CD14-positive monocyte (primary cell): ENCODE measurements around the gene RAB5IF. TPM values are rescaled to one million over a fixed set of nuclear protein-coding genes. Genes with fewer than 3 reads are reported as not detected.

Source experiments
- DNase-seq, 3 donors: peaks; one replicate each; pipeline ENCODE4 v3.0.0-alpha.2; 2011 to 2022
- H2AFZ ChIP-seq: 2 replicates; pipeline ENCODE4 v1.6.0; 2012; ENCODE audit warnings: mild to moderate bottlenecking, low read depth, low read length, inconsistent platforms; ENCODE audit not compliant: insufficient read depth, poor library complexity, severe bottlenecking
- H3K27ac ChIP-seq, 2 donors: 1 replicate in 1 of 2; 2 replicates in 1 of 2; pipeline ENCODE4 v1.5.1; 2012 to 2013; ENCODE audit warnings: low read length in 2 of 2, control low read depth in 1 of 2, inconsistent platforms in 1 of 2, low read depth in 1 of 2, mild to moderate bottlenecking in 1 of 2
- H3K27me3 ChIP-seq, 2 donors: one replicate each; pipeline versions ENCODE4 v1.6.0 to v1.6.1; 2011 to 2013; ENCODE audit warnings: low read length in 2 of 2; ENCODE audit not compliant: control insufficient read depth in 2 of 2, insufficient read depth in 2 of 2
- H3K36me3 ChIP-seq, 2 donors: replicated peaks in 1 of 2; 1 replicate in 1 of 2; 2 replicates in 1 of 2; pipeline versions ENCODE4 v1.5.1 to v1.6.1; 2012 to 2013; ENCODE audit warnings: low read length in 2 of 2, control low read depth in 1 of 2, inconsistent platforms in 1 of 2, mild to moderate bottlenecking in 1 of 2; ENCODE audit not compliant: insufficient read depth in 2 of 2, control insufficient read depth in 1 of 2
- H3K4me1 ChIP-seq, 2 donors: 1 replicate in 1 of 2; 2 replicates in 1 of 2; pipeline versions ENCODE4 v1.5.1 to v1.6.1; 2012 to 2013; ENCODE audit warnings: low read length in 2 of 2, control low read depth in 1 of 2, inconsistent platforms in 1 of 2, mild to moderate bottlenecking in 1 of 2, moderate library complexity in 1 of 2; ENCODE audit not compliant: insufficient read depth in 2 of 2, control insufficient read depth in 1 of 2
- H3K4me2 ChIP-seq: replicated peaks from 2 replicates; pipeline ENCODE3; 2012; ENCODE audit warnings: low read length, moderate library complexity, mild to moderate bottlenecking; ENCODE audit not compliant: poor library complexity, severe bottlenecking; ENCODE audit errors: extremely low read depth
- H3K4me3 ChIP-seq, 3 experiments: fragments of 200-600 bp in 1 of 3; sonication (generic) in 1 of 3; replicated peaks in 1 of 3; 1 replicate in 2 of 3; 2 replicates in 1 of 3; pipeline ENCODE4 v1.5.1; 2011 to 2013; ENCODE audit warnings: low read length in 3 of 3, mild to moderate bottlenecking in 3 of 3, control low read depth in 2 of 3, low read depth in 2 of 3, inconsistent platforms in 1 of 3, moderate library complexity in 1 of 3
- H3K79me2 ChIP-seq: 2 replicates; pipeline ENCODE4 v1.6.0; 2012; ENCODE audit warnings: mild to moderate bottlenecking, control low read depth, inconsistent platforms, low read length, moderate library complexity; ENCODE audit not compliant: insufficient read depth
- H3K9ac ChIP-seq: 2 replicates; pipeline ENCODE4 v1.6.0; 2017; ENCODE audit warnings: low read length, mild to moderate bottlenecking; ENCODE audit not compliant: insufficient read depth, poor library complexity, severe bottlenecking
- H3K9me3 ChIP-seq, 2 donors: replicated peaks in 1 of 2; 1 replicate in 1 of 2; 2 replicates in 1 of 2; pipeline versions ENCODE4 v1.5.1 to v1.6.1; 2012 to 2013; ENCODE audit warnings: low read length in 2 of 2, control low read depth in 1 of 2; ENCODE audit not compliant: control insufficient read depth in 1 of 2, insufficient read depth in 1 of 2
- H4K20me1 ChIP-seq: 2 replicates; pipeline ENCODE4 v1.6.0; 2012; ENCODE audit warnings: mild to moderate bottlenecking, low read length, control low read depth, moderate library complexity; ENCODE audit not compliant: insufficient read depth
- H3K27ac Mint-ChIP-seq, 7 donors: one replicate each; pipeline ENCODE4 v1.8.0; 2020; ENCODE audit warnings: mild to moderate bottlenecking in 7 of 7, mixed read lengths in 7 of 7, moderate library complexity in 6 of 7, inconsistent platforms in 2 of 7
- H3K27me3 Mint-ChIP-seq, 3 donors: one replicate each; pipeline ENCODE4 v1.8.0; 2021 to 2022; ENCODE audit warnings: low read depth in 3 of 3, mild to moderate bottlenecking in 3 of 3, mixed read lengths in 3 of 3, moderate library complexity in 3 of 3, inconsistent platforms in 1 of 3
- H3K36me3 Mint-ChIP-seq, 2 donors: one replicate each; pipeline ENCODE4 v1.8.0; 2020; ENCODE audit warnings: mixed read lengths in 2 of 2, inconsistent platforms in 1 of 2, mild to moderate bottlenecking in 1 of 2
- H3K4me1 Mint-ChIP-seq: one replicate; pipeline ENCODE4 v1.8.0; 2020; ENCODE audit warnings: mild to moderate bottlenecking, mixed read lengths
- H3K4me3 Mint-ChIP-seq, 2 donors: one replicate each; pipeline ENCODE4 v1.8.0; 2020; ENCODE audit warnings: mild to moderate bottlenecking in 2 of 2, mixed read lengths in 2 of 2, moderate library complexity in 1 of 2
- H3K9me3 Mint-ChIP-seq, 7 donors: one replicate each; pipeline ENCODE4 v1.8.0; 2020 to 2022; ENCODE audit warnings: mixed read lengths in 7 of 7, mild to moderate bottlenecking in 6 of 7, moderate library complexity in 6 of 7, inconsistent platforms in 2 of 7
- CTCF ChIP-seq: fragments of 200-600 bp; IDR thresholded peaks from one replicate; pipeline ENCODE4 v1.8.0; 2022; ENCODE audit warnings: antibody characterized with exemption, mild to moderate bottlenecking
- WGBS: methylation state at CpG from one replicate; pipeline ENCODE4 v1.1.5; 2013; ENCODE audit warnings: missing lambda C conversion rate; ENCODE audit not compliant: insufficient coverage; 5-methylcytosine and 5-hydroxymethylcytosine counted together
- intact Hi-C, 2 donors: fragments of 100-400 bp; cut with micrococcal nuclease; formaldehyde crosslinking; loops; one replicate each; pipeline versions ENCODE4 v1.15.0 to v1.15.1; 2023
- polyA plus RNA-seq, 3 donors: library from polyadenylated mRNA; depleted of rRNA in 1 of 3; unstranded in 2 of 3; stranded (reverse) in 1 of 3; fragments of 300-500 nt in 2 of 3; fragments of >200 nt in 1 of 3; fragmentation: Illumina TruSeq in 2 of 3; gene quantifications; 1 replicate in 2 of 3; 2 replicates in 1 of 3; pipeline ENCODE4 v1.2.3, GENCODE V29; 2012 to 2021
- small RNA-seq: library from RNA; depleted of rRNA; stranded (forward); fragments of <200 nt; gene quantifications from one replicate; pipeline ENCODE3, GENCODE V24; 2012; ENCODE audit warnings: low read depth; ENCODE audit not compliant: insufficient read length

The RAB5IF gene
- polyA plus RNA-seq, 3 donors: 325 to 790 (median 757) TPM

DNA sequence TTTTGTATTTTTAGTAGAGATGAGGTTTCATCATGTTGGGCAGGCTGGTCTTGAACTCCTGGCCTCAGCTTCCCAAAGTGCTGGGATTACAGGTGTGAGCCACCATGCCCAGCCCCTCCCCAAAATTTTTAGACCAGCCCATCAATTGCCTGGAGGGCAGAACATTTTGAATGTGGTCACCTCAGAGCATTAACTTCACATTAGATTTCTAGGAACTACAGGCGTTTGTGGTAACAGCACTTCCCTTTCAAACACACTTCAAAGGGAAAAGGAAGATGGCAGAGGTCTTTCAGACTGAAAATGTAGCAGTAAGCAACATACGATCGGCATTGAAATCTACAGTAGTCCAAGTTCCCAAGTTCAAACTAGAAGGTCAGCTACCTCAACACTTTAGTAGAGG lies 52.7 kb downstream of the RAB5IF start:
- Mint-ChIP-seq H3K4me3 (peak overlapping the region in 1 of 2 donors; percentile 37), H3K27ac (peak overlapping the region in 2 of 7 donors; percentile 42 to 50), H3K27me3 (no peaks in the 10 kb centered on the region), H3K9me3 (peaks cover 0 to 2% (median 0%) of the 10 kb centered on the region in 7 donors), H3K4me1 (peaks cover 16% of the 10 kb centered on the region), H3K36me3 (peaks cover 28 to 38% of the 10 kb centered on the region in 2 donors)
- WGBS: no CpG with 5 or more reads among the region's 3 CpGs
- H3K4me3 ChIP-seq: no peak overlapping the region
- no peak overlapping the region for H2AFZ ChIP-seq
- H3K36me3 ChIP-seq: peaks cover 0 to 20% of the 10 kb centered on the region in 2 donors
- no peaks in the 10 kb centered on the region for H3K79me2 ChIP-seq
- H4K20me1 ChIP-seq: no peaks in the 10 kb centered on the region
- no peak overlapping the region for H3K27ac ChIP-seq
- H3K4me2 ChIP-seq: no peak overlapping the region
- peaks cover 14 to 16% of the 10 kb centered on the region in 2 donors for H3K4me1 ChIP-seq
- no peak for DNase-seq
- no peak for TF ChIP-seq CTCF
- intact Hi-C loops: no loop called here
- H3K9ac ChIP-seq: no peak overlapping the region
- H3K9me3 ChIP-seq: no peaks in the 10 kb centered on the region
- no peaks in the 10 kb centered on the region for H3K27me3 ChIP-seq

Small RNAs within 50 kb of the gene (small RNA-seq; reads per million reads assigned to genes)
- not detected for gene RF00017

Other genes with a start within 250 kb of the RAB5IF start
- gene MYL9, start 64.3 kb upstream of the RAB5IF start, polyA plus RNA-seq: under 1 TPM in 2 of 3 donors, not detected in 1; 0.08 to 0.20 TPM
- gene TGIF2, start 32.2 kb upstream of the RAB5IF start, polyA plus RNA-seq: 10 to 100 TPM; 11.0 to 15.9 (median 12.2) TPM
- under 1 TPM; 0.16 to 0.19 (median 0.17) TPM for gene SLA2, start 40.4 kb downstream of the RAB5IF start, polyA plus RNA-seq
- 10 to 100 TPM; 16.0 to 23.2 (median 21.7) TPM for gene NDRG3, start 140.3 kb downstream of the RAB5IF start, polyA plus RNA-seq
- 1 to 10 TPM; 4.9 to 5.2 (median 5.1) TPM for gene DSN1, start 168.0 kb downstream of the RAB5IF start, polyA plus RNA-seq